ENCODE results near the gene TMTC1.

TMTC1 gene

GRCh38 chr12:29492891-29493290 lies 290.9 kb downstream of the TMTC1 start (continued):
- no peak for TF ChIP-seq CREB5 (CRISPR knock-in tag; IDR thresholded peaks at IDR 0.05; ENCODE audit: low read depth)

GRCh38 chr12:29486972-29487371 lies 296.8 kb downstream of the TMTC1 start:
- no peak for ATAC-seq
- TF ChIP-seq ZC3H10 (CRISPR knock-in tag; IDR thresholded peaks at IDR 0.05) = no peak
- no peak for TF ChIP-seq ARNTL (CRISPR knock-in tag; IDR thresholded peaks at IDR 0.05; ENCODE audit: borderline replicate concordance, low read depth)
- no peak for TF ChIP-seq GLIS3 (CRISPR knock-in tag; IDR thresholded peaks at IDR 0.05)
- TF ChIP-seq TOX (CRISPR knock-in tag; IDR thresholded peaks at IDR 0.05; ENCODE audit: borderline replicate concordance) = no peak
- TF ChIP-seq ZNF70 (CRISPR knock-in tag; IDR thresholded peaks at IDR 0.05) = no peak
- no peak for TF ChIP-seq ZFP3 (CRISPR knock-in tag; IDR thresholded peaks at IDR 0.05)
- no peak for TF ChIP-seq PPARA (CRISPR knock-in tag; IDR thresholded peaks at IDR 0.05; ENCODE audit: borderline replicate concordance)
- no peak for TF ChIP-seq POU6F1 (CRISPR knock-in tag; IDR thresholded peaks at IDR 0.05; ENCODE audit: borderline replicate concordance, low read depth)
- TF ChIP-seq OSR1 (CRISPR knock-in tag; IDR thresholded peaks at IDR 0.05) = no peak
- no peak for TF ChIP-seq ZNF8 (CRISPR knock-in tag; IDR thresholded peaks at IDR 0.05)
- TF ChIP-seq TSHZ2 (CRISPR knock-in tag; IDR thresholded peaks at IDR 0.05) = no peak
- TF ChIP-seq TCF4 (CRISPR knock-in tag; IDR thresholded peaks at IDR 0.05; ENCODE audit: borderline replicate concordance) = no peak
- no peak for TF ChIP-seq ISL1 (CRISPR knock-in tag; IDR thresholded peaks at IDR 0.05)
- no peak for TF ChIP-seq ZFP30 (CRISPR knock-in tag; IDR thresholded peaks at IDR 0.05)
- TF ChIP-seq CREB5 (CRISPR knock-in tag; IDR thresholded peaks at IDR 0.05; ENCODE audit: low read depth) = no peak
- no peak for TF ChIP-seq SNAI2 (CRISPR knock-in tag; IDR thresholded peaks at IDR 0.05)
- no peak for TF ChIP-seq RARB (CRISPR knock-in tag; IDR thresholded peaks at IDR 0.05)
- TF ChIP-seq CSDC2 (CRISPR knock-in tag; IDR thresholded peaks at IDR 0.05) = no peak

- TF ChIP-seq ESRRG (CRISPR knock-in tag; IDR thresholded peaks at IDR 0.05) (no peak), SNAI2 (CRISPR knock-in tag; IDR thresholded peaks at IDR 0.05) (no peak), ZNF70 (CRISPR knock-in tag; IDR thresholded peaks at IDR 0.05) (no peak), ZFP30 (CRISPR knock-in tag; IDR thresholded peaks at IDR 0.05) (no peak), ZFP3 (CRISPR knock-in tag; IDR thresholded peaks at IDR 0.05) (no peak), PATZ1 (CRISPR knock-in tag; IDR thresholded peaks at IDR 0.05; ENCODE audit: borderline replicate concordance) (no peak), PPARA (CRISPR knock-in tag; IDR thresholded peaks at IDR 0.05; ENCODE audit: borderline replicate concordance) (no peak), CSRNP3 (CRISPR knock-in tag; IDR thresholded peaks at IDR 0.05) (no peak), ARNTL (CRISPR knock-in tag; IDR thresholded peaks at IDR 0.05; ENCODE audit: borderline replicate concordance, low read depth) (no peak), TCF4 (CRISPR knock-in tag; IDR thresholded peaks at IDR 0.05; ENCODE audit: borderline replicate concordance) (no peak), TOX (CRISPR knock-in tag; IDR thresholded peaks at IDR 0.05; ENCODE audit: borderline replicate concordance) (no peak), OSR1 (CRISPR knock-in tag; IDR thresholded peaks at IDR 0.05) (no peak)
- no peak for ATAC-seq
Measured at GRCh38 chr12:29463198-29463597, 320.5 kb downstream of the TMTC1 start.
